SIG-M5 treated with dmso at 0.1 percent for 504 hours (cell line): Measurements from ENCODE around the gene ABCC1.
"Not testable (repeated sequence)": the region's sequence is repeated elsewhere in the genome, so short reads cannot be mapped to it uniquely, and the experiment has no call there.

ENCODE experiments used
- DNase-seq: peaks from one replicate; lab custom pipeline; 2025; ENCODE audit not compliant: unreplicated experiment; lab: John Stamatoyannopoulos, UW

ABCC1 gene

GRCh38 chr16:16176328-16176727 is 226.9 kb downstream of the ABCC1 start:
- DNase-seq: no peak

- DNase-seq: no peak
Measured at GRCh38 chr16:16178455-16179162, 229.2 kb downstream of the ABCC1 start.

DNA sequence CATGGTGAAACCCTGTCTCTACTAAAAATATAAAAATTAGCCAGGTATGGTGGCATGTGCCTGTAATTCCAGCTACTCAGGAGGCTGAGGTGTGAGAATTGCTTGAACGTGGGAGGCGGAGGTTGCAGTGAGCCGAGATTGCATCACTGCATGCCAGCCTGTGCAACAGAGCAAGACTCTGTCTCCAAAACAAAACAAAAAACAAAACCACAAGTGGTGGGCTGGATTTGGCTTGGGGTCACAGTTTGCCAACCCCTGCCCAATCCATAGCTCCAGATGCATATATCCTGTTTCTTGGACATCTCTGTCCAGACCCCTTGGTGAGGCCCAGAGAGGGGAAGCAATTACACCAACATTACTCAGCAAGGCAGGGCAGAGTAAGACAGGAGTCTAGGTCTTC is 232.3 kb downstream of the ABCC1 start:
- not testable (repeated sequence) for DNase-seq

- DNase-seq: no peak
Measured at GRCh38 chr16:16182918-16183317, 233.5 kb downstream of the ABCC1 start.

DNA sequence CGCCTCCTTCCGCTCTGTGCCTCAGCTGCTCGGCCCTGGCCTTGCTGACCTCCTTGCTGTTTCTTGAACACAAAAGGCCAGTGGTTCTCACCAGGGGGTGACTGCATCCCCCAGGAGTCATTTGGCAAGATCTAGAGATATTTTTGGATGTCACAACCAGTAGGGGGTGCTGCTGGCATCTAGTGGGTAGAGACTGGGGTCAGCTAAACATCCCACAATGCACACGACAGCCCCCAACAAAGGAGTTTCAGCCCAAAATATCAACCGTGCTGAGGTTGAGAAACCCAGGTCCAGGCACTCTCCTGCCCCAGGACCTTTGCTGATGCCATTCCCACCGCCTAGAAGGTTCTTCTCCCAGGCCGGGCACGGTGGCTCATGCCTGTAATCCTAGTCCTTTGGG is 234.1 kb downstream of the ABCC1 start:
- DNase-seq: no peak

- no peak for DNase-seq
Measured at GRCh38 chr16:16184594-16184993, 235.2 kb downstream of the ABCC1 start.

DNA sequence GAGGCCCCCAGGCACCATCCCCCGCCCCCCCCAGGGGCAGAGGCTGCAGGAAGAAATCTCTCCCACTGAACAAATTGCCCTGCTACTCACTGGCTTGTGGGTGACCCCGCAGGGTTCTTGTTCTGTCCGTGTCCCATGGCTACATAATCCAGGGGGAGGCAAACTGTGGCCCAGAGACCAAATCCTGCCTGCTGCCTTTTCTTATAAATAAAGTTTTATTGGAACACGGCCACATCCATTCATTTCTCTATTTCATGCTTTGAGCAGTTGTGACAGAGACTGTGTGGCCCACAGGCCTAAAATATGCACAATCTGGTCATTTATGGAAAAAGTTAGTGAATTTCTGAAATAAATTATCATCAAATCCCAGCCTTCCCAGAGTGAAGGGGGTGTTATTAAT is 235.7 kb downstream of the ABCC1 start:
- DNase-seq: no peak

- no peak for DNase-seq
Measured at GRCh38 chr16:16186820-16187219, 237.4 kb downstream of the ABCC1 start.

- no peak for DNase-seq
Measured at GRCh38 chr16:16188827-16189226, 239.4 kb downstream of the ABCC1 start.

GRCh38 chr16:16189842-16190241 is 240.4 kb downstream of the ABCC1 start:
- DNase-seq: no peak

- no peak for DNase-seq
Measured at GRCh38 chr16:16190546-16190945, 241.1 kb downstream of the ABCC1 start.

- not testable (repeated sequence) for DNase-seq
Measured at GRCh38 chr16:16190966-16191365, 241.6 kb downstream of the ABCC1 start.

GRCh38 chr16:16191493-16192167 is 242.2 kb downstream of the ABCC1 start:
- DNase-seq: no peak
